Suprapubic skin (tissue), 4 donors: ENCODE data around the gene TMEM98. TPM values are rescaled to one million over a fixed set of nuclear protein-coding genes. Genes with fewer than 3 reads are reported as not detected.
"Not testable (repeated sequence)": the region's sequence is repeated elsewhere in the genome, so short reads cannot be mapped to it uniquely, and the experiment has no call there.

Experiments
- DNase-seq, 2 donors: peaks; one replicate each; pipeline ENCODE4 v3.0.0-alpha.2; 2019; ENCODE audit warnings: low spot score in 2 of 2
- H3K27ac ChIP-seq: fragments of 200-600 bp; sonication (generic); one replicate; pipeline ENCODE4 v1.5.1; 2019
- H3K27me3 ChIP-seq: fragments of 200-600 bp; sonication (generic); one replicate; pipeline ENCODE4 v1.5.1; 2019
- H3K36me3 ChIP-seq: fragments of 200-600 bp; sonication (generic); one replicate; pipeline ENCODE4 v1.5.1; 2019
- H3K4me1 ChIP-seq: fragments of 200-600 bp; sonication (generic); one replicate; pipeline ENCODE4 v1.5.1; 2019
- H3K4me3 ChIP-seq: fragments of 200-600 bp; sonication (generic); one replicate; pipeline ENCODE4 v1.5.1; 2019; ENCODE audit warnings: mild to moderate bottlenecking
- H3K9me3 ChIP-seq: fragments of 200-600 bp; sonication (generic); one replicate; pipeline ENCODE4 v1.5.1; 2019
- EP300 ChIP-seq: sonication (generic); formaldehyde crosslinking; IDR thresholded peaks from one replicate; pipeline ENCODE4 v1.6.1; 2017; ENCODE audit warnings: antibody characterized with exemption
- POLR2A ChIP-seq, 2 donors: fragments of 450-650 bp; IDR thresholded peaks; one replicate each; pipeline ENCODE4 v1.6.1; 2017; ENCODE audit warnings: antibody characterized with exemption in 2 of 2, mild to moderate bottlenecking in 2 of 2, moderate library complexity in 2 of 2
- POLR2AphosphoS5 ChIP-seq, 3 donors: sonication (generic); formaldehyde crosslinking; IDR thresholded peaks; one replicate each; pipeline ENCODE4 v1.6.1; 2017; ENCODE audit warnings: antibody characterized with exemption in 3 of 3
- WGBS: methylation state at CpG from one replicate; pipeline ENCODE4 v1.1.5; 2018; 5-methylcytosine and 5-hydroxymethylcytosine counted together
- total RNA-seq, 4 donors: library from RNA; depleted of rRNA; stranded (reverse); fragments of >200 nt; gene quantifications; one replicate each; pipeline ENCODE4 v1.1.0, GENCODE V29; 2016
- TF ChIP-seq, protein P1 (sequence below), 2 donors: fragments of 200-600 bp in 1 of 2; fragments of 450-650 bp in 1 of 2; sonication (generic) in 1 of 2; IDR thresholded peaks; one replicate each; pipeline ENCODE4 v1.5.1; 2016 to 2019; ENCODE audit warnings: antibody characterized with exemption in 2 of 2, mild to moderate bottlenecking in 1 of 2, moderate library complexity in 1 of 2

Gene TMEM98
- total RNA-seq, 4 donors from 2014 or later, result 17.7 to 31.3 (median 30.3) TPM

DNA sequence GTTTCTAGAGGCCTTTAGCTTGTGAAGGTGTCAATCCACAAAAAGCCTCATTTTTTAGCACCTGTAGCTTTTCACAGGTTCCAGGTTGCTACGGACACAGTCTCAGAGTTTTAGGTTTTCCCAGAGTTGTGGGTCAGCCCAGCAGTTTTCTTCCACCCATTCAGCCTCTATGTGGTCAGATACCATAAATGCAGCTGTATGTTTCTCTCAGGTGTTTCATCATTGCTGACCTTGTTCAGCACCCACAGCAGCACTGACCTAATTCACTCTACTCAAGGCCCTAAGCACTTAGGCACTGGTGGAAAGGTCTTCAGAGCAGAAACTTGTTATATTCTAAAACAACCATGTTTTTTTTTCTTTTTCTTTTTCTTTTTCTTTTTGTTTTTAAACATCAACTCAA is 48.7 kb downstream of the TMEM98 start:
- no peak overlapping the region for H3K4me3 ChIP-seq
- DNase-seq, result no peak
- H3K4me1 ChIP-seq, result no peaks in the 10 kb centered on the region
- H3K36me3 ChIP-seq, result no peaks in the 10 kb centered on the region
- H3K27me3 ChIP-seq, result no peaks in the 10 kb centered on the region
- no peak overlapping the region for H3K27ac ChIP-seq
- 85% methylated on average over 1 of the region's 1 CpG for WGBS
- TF ChIP-seq POLR2A (IDR thresholded peaks at IDR 0.05) (no peak), EP300 (no peak), POLR2AphosphoS5 (IDR thresholded peaks at IDR 0.05) (no peak)
- TF ChIP-seq, protein P1, sequence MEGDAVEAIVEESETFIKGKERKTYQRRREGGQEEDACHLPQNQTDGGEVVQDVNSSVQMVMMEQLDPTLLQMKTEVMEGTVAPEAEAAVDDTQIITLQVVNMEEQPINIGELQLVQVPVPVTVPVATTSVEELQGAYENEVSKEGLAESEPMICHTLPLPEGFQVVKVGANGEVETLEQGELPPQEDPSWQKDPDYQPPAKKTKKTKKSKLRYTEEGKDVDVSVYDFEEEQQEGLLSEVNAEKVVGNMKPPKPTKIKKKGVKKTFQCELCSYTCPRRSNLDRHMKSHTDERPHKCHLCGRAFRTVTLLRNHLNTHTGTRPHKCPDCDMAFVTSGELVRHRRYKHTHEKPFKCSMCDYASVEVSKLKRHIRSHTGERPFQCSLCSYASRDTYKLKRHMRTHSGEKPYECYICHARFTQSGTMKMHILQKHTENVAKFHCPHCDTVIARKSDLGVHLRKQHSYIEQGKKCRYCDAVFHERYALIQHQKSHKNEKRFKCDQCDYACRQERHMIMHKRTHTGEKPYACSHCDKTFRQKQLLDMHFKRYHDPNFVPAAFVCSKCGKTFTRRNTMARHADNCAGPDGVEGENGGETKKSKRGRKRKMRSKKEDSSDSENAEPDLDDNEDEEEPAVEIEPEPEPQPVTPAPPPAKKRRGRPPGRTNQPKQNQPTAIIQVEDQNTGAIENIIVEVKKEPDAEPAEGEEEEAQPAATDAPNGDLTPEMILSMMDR (IDR thresholded peaks at IDR 0.05), result no peak
- H3K9me3 ChIP-seq, result no peaks in the 10 kb centered on the region

DNA sequence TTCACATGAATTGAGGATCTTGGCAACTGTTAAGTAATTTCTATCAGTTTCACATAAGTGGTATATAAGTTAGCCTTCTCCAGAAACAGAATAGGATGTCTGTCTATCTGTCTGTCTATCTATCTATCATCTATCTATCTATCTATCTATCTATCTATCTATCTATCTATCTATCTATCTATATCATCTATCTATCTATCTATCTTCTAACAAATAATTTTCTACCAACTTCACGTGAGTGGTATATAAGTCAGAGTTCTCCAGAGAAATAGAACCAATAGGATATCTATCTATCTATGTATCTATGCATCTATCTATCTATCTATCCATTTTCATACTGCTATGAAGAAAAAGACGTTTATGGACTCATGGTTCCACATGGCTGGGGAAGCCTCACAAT is 52.3 kb downstream of the TMEM98 start:
- H3K4me1 ChIP-seq, result no peaks in the 10 kb centered on the region
- no peak overlapping the region for H3K4me3 ChIP-seq
- H3K9me3 ChIP-seq, result no peaks in the 10 kb centered on the region
- no peaks in the 10 kb centered on the region for H3K36me3 ChIP-seq
- TF ChIP-seq POLR2A (IDR thresholded peaks at IDR 0.05) (no peak), POLR2AphosphoS5 (IDR thresholded peaks at IDR 0.05) (no peak), EP300 (no peak)
- TF ChIP-seq, protein P1 (IDR thresholded peaks at IDR 0.05), result no peak
- DNase-seq, result no peak
- H3K27ac ChIP-seq, result no peak overlapping the region
- H3K27me3 ChIP-seq, result no peaks in the 10 kb centered on the region
- WGBS, result 74% methylated on average over 2 of the region's 2 CpGs

DNA sequence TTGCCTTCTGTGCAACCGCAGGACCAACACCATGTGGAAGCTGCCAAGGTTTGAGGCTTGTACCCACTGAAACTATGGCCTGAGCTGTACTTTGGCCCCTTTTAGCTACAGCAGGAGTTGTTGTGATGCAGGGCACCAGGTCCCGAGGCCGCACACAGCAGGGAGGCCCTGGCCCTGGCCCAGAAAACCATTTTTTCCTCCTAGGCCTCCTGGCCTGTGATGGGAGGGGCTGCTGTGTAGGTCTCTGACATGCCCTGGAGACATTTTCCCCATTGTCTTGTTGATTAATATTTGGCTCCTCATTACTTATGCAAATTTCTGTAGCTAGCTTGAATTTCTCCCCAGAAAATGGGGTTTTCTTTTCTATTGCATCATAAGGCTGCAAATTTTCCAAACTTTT is 53.7 kb downstream of the TMEM98 start:
- H3K27ac ChIP-seq, H3K27me3 ChIP-seq, DNase-seq, H3K9me3 ChIP-seq, H3K4me1 ChIP-seq, H3K36me3 ChIP-seq, H3K4me3 ChIP-seq: not testable (repeated sequence)
- WGBS, result 93% methylated on average over 3 of the region's 3 CpGs

DNA sequence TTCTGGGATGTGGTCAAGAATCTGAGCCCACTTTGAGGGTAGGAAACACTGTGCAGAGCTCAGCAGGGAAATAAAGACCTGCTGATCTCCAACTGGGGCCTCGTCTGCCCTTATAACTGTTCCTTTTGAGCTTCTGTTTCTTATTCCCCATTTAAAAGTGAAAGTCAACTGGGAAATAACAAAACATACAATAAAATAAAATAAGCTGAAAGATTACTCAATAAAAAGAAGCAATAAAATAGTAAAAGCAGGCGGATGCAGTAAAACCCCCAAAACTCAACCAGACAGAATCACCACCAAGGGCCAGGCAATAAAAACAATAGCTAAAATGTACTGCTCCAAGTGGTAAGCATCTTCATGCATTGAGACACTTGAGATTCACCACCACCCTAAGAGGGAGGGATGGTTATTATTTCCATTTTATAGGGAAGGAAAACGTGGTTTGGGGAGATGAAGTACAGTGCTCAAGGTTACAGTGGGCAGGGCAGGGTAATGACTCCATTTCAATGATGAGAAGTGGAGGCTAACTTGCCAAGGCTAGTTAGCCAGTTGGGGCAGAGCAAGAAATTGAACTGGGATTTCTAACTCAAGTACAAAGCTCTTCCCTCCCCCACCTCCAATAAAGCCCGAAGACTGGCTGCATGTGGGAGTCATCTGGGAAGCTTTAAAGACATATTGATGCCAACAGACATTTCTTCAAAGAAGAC is 57.2 kb downstream of the TMEM98 start:
- no peak overlapping the region for H3K27ac ChIP-seq
- H3K4me3 ChIP-seq, result no peak overlapping the region
- H3K36me3 ChIP-seq, result no peaks in the 10 kb centered on the region
- no peaks in the 10 kb centered on the region for H3K27me3 ChIP-seq
- WGBS, result 62% methylated on average over 4 of the region's 4 CpGs
- peaks cover 7% of the 10 kb centered on the region for H3K9me3 ChIP-seq
- no peaks in the 10 kb centered on the region for H3K4me1 ChIP-seq
- no peak for DNase-seq
- TF ChIP-seq EP300 (no peak), POLR2A (IDR thresholded peaks at IDR 0.05) (no peak), POLR2AphosphoS5 (IDR thresholded peaks at IDR 0.05) (no peak)
- TF ChIP-seq, protein P1 (IDR thresholded peaks at IDR 0.05), result no peak

DNA sequence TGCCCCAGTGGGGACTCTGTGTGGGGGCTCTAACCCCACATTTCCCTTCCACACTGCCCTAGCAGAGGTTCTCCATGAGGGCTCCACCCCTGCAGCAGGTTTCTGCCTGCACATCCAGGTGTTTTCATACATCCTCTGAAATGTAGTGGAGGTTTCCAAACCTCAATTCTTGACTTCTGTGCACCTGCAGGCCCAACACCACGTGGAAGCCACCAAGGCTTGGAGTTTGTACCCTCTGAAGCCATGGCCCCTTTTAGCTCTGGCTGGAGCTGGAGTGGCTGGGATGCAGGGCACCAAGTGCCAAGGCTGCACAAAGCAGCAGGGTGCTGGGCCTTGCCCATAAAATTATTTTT is 59.5 kb downstream of the TMEM98 start:
- 25% methylated on average over 1 of the region's 1 CpG for WGBS
- not testable (repeated sequence) for H3K27me3 ChIP-seq, H3K36me3 ChIP-seq, H3K27ac ChIP-seq, H3K4me3 ChIP-seq, DNase-seq, H3K4me1 ChIP-seq, H3K9me3 ChIP-seq

DNA sequence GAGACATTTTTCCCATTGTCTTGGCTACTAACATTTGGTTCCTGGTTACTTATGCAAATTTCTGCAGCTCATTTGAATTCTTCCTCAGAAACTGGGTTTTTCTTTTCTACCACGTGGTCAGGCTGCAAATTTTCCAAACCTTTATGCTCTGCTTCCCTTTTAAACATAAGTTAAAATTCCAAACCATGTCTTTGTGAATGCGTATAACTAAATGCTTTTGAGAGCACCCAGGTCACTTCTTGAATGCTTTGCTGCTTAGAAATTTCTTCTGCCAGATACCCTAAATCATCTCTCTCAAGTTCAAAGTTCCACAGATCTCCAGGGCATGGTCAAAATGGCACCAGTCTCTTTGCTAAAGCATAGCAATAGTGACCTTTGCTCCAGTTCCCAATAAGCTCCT is 59.9 kb downstream of the TMEM98 start:
- H3K27ac ChIP-seq, DNase-seq, H3K36me3 ChIP-seq, H3K9me3 ChIP-seq, H3K4me1 ChIP-seq, H3K27me3 ChIP-seq, H3K4me3 ChIP-seq: not testable (repeated sequence)
- 55% methylated on average over 2 of the region's 2 CpGs for WGBS

DNA sequence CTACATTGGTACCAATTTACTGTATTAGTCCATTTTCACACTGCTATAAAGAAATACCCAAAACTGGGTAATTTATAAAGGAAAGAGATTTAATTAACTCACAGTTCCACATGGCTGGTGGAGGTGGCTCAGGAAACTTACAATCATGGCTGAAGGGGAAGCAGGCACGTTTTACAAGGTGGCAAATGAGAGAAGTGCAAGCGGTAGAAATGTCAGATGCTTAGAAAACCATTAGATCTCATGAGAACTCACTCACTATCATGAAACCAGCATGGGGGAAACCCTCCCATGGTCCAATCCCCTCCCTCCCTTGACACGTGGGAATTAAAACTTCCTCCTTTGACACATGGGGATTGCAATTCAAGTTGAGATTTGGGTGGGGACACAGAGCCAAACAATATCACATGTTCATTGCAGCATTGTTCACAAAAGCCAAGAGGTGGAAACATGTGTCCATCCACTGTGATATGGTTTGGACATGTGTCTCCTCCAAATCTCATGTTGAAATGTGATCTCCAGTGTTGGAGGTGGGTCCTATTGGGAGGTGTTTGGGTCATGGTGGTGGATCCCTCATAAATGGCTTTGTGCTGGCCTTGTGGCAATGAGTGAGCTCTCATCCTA is 60.6 kb downstream of the TMEM98 start:
- H3K9me3 ChIP-seq, result peaks cover 7% of the 10 kb centered on the region
- no peaks in the 10 kb centered on the region for H3K4me1 ChIP-seq
- DNase-seq, result no peak
- no peaks in the 10 kb centered on the region for H3K36me3 ChIP-seq
- no peak overlapping the region for H3K4me3 ChIP-seq
- WGBS, result 58% methylated on average over 3 of the region's 3 CpGs
- peaks cover 2% of the 10 kb centered on the region for H3K27me3 ChIP-seq
- H3K27ac ChIP-seq, result no peak overlapping the region
- TF ChIP-seq, protein P1 (IDR thresholded peaks at IDR 0.05), result no peak
